PFSK-1 (cell line): ENCODE results near the gene CLCN6.

Experiments
- FOXP2 ChIP-seq: optimal IDR thresholded peaks from 2 replicates; pipeline ENCODE3; 2011; ENCODE audit warnings: borderline replicate concordance, control low read depth, inconsistent platforms; ENCODE audit not compliant: insufficient read depth; ENCODE audit errors: extremely low read length, extremely low read depth
- POLR2AphosphoS5 ChIP-seq: IDR thresholded peaks from 2 replicates; pipeline ENCODE4 v1.6.1; 2012; ENCODE audit warnings: low read depth, mild to moderate bottlenecking, control low read depth, low read length, moderate library complexity
- REST ChIP-seq, 2 experiments: IDR thresholded peaks; 2 replicates each; pipeline versions ENCODE4 v1.6.1 to v1.8.0; 2011 to 2012; ENCODE audit warnings: low read depth in 2 of 2, low read length in 2 of 2, control low read depth in 1 of 2, inconsistent platforms in 1 of 2, mild to moderate bottlenecking in 1 of 2, moderate library complexity in 1 of 2; ENCODE audit not compliant: insufficient read depth in 1 of 2
- SIN3A ChIP-seq: IDR thresholded peaks from 2 replicates; pipeline ENCODE4 v1.6.1; 2012; ENCODE audit warnings: mild to moderate bottlenecking, low read length, moderate library complexity, borderline replicate concordance; ENCODE audit not compliant: insufficient read depth
- TAF1 ChIP-seq: IDR thresholded peaks from 2 replicates; pipeline ENCODE4 v1.6.1; 2012; ENCODE audit warnings: low read length, control low read depth, borderline replicate concordance; ENCODE audit not compliant: insufficient read depth

The CLCN6 gene

GRCh38 chr1:11856698-11857097, 50.7 kb downstream of the CLCN6 start:
- TF ChIP-seq FOXP2 (no peak), REST (IDR thresholded peaks at IDR 0.05; ENCODE audit: insufficient read depth in 1 of 2, low read depth in 2 of 2, low read length in 2 of 2) (no peak), POLR2AphosphoS5 (no peak), SIN3A (no peak), TAF1 (no peak)

- TF ChIP-seq REST (IDR thresholded peaks at IDR 0.05; ENCODE audit: insufficient read depth in 1 of 2, low read depth in 2 of 2, low read length in 2 of 2) (0 out of 4 replicates have a peak, but pooled peaks of 1 of the 2 experiments have one; percentile 37), FOXP2 (no peak)
Measured at GRCh38 chr1:11857164-11857851, 51.3 kb downstream of the CLCN6 start.

- TF ChIP-seq POLR2AphosphoS5 (no peak), REST (IDR thresholded peaks at IDR 0.05; ENCODE audit: insufficient read depth in 1 of 2, low read depth in 2 of 2, low read length in 2 of 2) (0 out of 4 replicates have a peak, but pooled peaks of 1 of the 2 experiments have one; percentile 8), FOXP2 (no peak), TAF1 (no peak), SIN3A (no peak)
Measured at GRCh38 chr1:11858158-11858557, 52.2 kb downstream of the CLCN6 start.

- TF ChIP-seq SIN3A: no peak
Measured at GRCh38 chr1:11858613-11858967, 52.6 kb downstream of the CLCN6 start, which contains the start of gene NPPB. Gene NPPB, minus strand, starts transcription at chr1:11858945. Its CDS starts 112 bp downstream, at chr1:11858833.

GRCh38 chr1:11858968-11859871, 53.2 kb downstream of the CLCN6 start:
- no peak for TF ChIP-seq POLR2AphosphoS5
- TF ChIP-seq REST (IDR thresholded peaks at IDR 0.05; ENCODE audit: insufficient read depth in 1 of 2, low read depth in 2 of 2, low read length in 2 of 2): peak; percentile 98
